C4-2B (cell line): ENCODE measurements around the gene UTS2.

ENCODE experiments used
- H3K27ac ChIP-seq: fragments of 450-650 bp; 2 replicates; pipeline ENCODE4 v1.5.1; 2017
- ZFX ChIP-seq: fragments of 450-650 bp; IDR thresholded peaks from 2 replicates; pipeline ENCODE4 v1.6.1; 2017
- TF ChIP-seq, protein P1 (sequence below): fragments of 450-650 bp; conservative IDR thresholded peaks from 2 replicates; pipeline ENCODE4 v1.5.1; 2017; ENCODE audit warnings: mild to moderate bottlenecking

Gene UTS2

DNA sequence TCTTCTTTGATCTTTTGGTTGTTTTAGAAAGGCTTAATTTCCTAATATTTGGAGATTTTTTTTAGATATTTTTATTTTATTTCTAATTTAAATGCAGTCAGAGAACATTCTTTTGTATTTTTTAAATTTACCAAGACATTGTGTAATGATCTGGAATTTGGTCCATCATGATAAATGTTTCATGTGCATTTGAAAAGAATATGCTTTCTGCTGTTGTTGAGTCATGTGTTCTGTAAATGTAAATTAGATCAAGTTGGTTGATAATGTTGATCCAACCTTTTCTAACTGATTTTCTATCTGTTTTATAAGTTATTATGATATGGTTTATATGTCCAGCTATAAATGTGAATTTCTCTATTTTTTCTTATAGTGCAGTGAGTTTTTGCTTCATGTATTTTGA, 19.8 kb downstream of the UTS2 start:
- H3K27ac ChIP-seq = no peak overlapping the region
- TF ChIP-seq ZFX = no peak
- TF ChIP-seq, protein P1, sequence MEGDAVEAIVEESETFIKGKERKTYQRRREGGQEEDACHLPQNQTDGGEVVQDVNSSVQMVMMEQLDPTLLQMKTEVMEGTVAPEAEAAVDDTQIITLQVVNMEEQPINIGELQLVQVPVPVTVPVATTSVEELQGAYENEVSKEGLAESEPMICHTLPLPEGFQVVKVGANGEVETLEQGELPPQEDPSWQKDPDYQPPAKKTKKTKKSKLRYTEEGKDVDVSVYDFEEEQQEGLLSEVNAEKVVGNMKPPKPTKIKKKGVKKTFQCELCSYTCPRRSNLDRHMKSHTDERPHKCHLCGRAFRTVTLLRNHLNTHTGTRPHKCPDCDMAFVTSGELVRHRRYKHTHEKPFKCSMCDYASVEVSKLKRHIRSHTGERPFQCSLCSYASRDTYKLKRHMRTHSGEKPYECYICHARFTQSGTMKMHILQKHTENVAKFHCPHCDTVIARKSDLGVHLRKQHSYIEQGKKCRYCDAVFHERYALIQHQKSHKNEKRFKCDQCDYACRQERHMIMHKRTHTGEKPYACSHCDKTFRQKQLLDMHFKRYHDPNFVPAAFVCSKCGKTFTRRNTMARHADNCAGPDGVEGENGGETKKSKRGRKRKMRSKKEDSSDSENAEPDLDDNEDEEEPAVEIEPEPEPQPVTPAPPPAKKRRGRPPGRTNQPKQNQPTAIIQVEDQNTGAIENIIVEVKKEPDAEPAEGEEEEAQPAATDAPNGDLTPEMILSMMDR = no peak

- TF ChIP-seq ZFX = no peak
- TF ChIP-seq, protein P1 = no peak
- no peak overlapping the region for H3K27ac ChIP-seq
Measured at GRCh38 chr1:7831458-7831857, 21.4 kb downstream of the UTS2 start.

DNA sequence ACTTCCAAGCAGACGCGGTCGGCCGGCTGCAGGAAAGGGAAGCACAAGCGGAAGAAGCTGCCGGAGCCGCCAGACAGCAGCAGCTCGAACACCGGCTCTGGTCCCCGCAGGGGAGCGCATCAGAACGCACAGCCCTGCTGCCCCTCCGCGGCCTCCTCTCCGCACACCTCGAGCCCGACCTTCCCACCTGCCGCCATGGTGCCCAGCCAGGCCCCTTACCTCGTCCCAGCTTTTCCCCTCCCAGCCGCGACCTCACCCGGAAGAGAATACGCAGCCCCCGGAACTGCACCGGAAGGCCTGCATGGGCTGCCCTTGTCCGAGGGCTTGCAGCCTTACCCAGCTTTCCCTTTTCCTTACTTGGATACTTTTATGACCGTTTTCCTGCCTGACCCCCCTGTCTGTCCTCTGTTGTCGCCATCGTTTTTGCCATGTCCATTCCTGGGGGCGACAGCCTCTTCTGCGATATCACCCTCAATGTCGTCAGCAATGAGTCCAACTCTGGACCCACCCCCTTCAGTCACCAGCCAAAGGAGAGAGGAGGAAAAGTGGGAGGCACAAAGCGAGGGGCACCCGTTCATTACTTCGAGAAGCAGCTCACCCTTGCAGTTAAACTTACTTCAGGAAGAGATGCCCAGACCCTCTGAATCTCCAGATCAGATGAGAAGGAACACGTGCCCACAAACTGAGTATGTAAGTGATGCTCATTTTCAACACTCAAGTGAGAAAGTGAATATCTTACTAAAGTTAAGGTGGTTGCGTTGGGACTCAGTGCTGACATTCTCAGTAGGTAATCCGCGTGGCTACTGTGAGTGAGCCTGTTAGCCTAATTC, 25.5 kb downstream of the UTS2 start:
- no peak overlapping the region for H3K27ac ChIP-seq
- TF ChIP-seq, protein P1 = no peak
- no peak for TF ChIP-seq ZFX

DNA sequence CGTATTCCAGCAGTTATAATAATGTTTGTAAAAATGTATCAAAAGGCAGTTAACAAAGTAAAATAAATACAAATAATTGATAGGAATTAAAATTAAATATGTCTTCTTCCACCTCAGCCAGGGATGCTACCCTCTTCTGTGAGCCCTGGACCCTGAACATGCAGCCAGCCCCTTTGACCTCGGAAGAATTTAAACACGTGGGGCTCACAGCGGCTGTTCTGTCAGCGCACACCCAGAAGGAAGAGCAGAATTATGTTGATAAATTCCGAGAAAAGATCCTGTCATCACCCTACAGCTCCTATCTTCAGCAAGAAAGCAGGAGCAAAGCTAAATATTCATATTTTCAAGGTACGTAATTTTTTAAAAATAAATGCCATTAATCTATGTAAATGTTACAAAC, 26.5 kb downstream of the UTS2 start:
- H3K27ac ChIP-seq = no peak overlapping the region
- TF ChIP-seq, protein P1 = no peak
- no peak for TF ChIP-seq ZFX

GRCh38 chr1:7824701-7825100, 28.2 kb downstream of the UTS2 start:
- H3K27ac ChIP-seq = no peak overlapping the region
- TF ChIP-seq, protein P1 = no peak
- TF ChIP-seq ZFX = no peak

DNA sequence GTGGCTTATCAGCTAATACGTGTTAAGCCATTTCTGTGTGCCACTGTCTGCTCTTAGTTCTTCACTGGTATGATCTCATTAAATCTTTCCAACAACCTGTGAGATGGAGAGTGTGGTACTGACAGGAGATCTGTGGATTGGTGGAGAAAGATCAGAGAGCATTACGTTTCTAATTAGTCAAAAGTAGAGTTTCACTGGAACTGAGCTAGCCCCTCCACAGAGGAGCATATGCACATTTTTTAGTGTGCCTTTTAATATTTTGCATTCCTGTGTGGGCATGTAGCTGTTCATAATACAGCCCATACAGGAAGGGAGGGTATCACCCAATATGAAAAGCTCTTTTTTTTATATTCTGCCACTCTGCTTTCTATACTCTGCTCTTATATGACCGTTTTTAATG, 31.6 kb downstream of the UTS2 start:
- no peak overlapping the region for H3K27ac ChIP-seq
- no peak for TF ChIP-seq ZFX
- TF ChIP-seq, protein P1 = no peak

DNA sequence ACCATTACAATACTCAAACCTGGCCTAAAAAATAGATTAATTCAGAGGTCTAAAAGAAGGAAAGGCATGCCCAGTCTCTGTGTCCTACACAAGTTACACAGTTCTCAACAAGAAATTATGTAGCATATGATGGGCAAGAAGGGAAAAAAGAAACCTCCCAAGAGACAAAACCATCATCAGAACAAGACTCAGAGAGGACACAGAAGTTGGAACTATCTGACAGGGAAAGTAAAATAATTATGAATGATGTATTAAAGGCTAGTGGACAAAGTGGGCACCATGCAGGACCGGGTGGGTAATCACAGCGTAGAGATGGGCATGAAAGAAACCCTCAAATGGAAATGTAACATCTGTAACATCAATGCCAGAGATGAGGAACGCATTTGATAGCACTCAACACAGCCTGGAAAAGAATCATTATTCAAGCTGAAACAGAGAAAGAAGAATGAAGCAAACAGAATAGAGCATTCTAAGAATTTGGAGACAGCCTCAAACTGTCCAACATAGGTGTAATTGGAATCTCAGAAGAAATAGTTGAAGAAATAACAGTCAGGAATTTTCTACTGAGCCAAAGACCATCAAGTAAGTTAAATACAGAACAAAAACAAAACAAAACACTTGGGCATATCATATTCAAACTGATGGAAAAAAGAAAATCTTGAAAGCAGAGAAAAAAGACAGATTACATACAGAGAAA, 39.0 kb downstream of the UTS2 start:
- H3K27ac ChIP-seq = no peak overlapping the region
- TF ChIP-seq, protein P1 = no peak
- no peak for TF ChIP-seq ZFX
